HepG2 (cell line): ENCODE measurements around the gene PRKCG. TPM values are rescaled to one million over a fixed set of nuclear protein-coding genes. Genes with fewer than 3 reads are reported as not detected.

Experiments used
- AKAP8 ChIP-seq: sonication (generic); formaldehyde crosslinking; IDR thresholded peaks from 2 replicates; pipeline ENCODE4 v1.5.1; 2020; ENCODE audit warnings: mild to moderate bottlenecking, missing genetic modification reagents
- BHLHE40 ChIP-seq: IDR thresholded peaks from 2 replicates; pipeline ENCODE4 v1.6.1; 2011; ENCODE audit warnings: low read length, improper control_type of control experiment
- CC2D1A ChIP-seq: sonication (generic); formaldehyde crosslinking; IDR thresholded peaks from 2 replicates; pipeline ENCODE4 v1.8.1; 2023; ENCODE audit warnings: mild to moderate bottlenecking, missing genetic modification reagents
- EEA1 ChIP-seq: sonication (generic); formaldehyde crosslinking; IDR thresholded peaks from 2 replicates; pipeline ENCODE4 v1.5.1; 2020; ENCODE audit warnings: mild to moderate bottlenecking, missing genetic modification reagents, borderline replicate concordance
- FIP1L1 ChIP-seq: fragments of 200-400 bp; formaldehyde crosslinking; IDR thresholded peaks from 2 replicates; pipeline ENCODE4 v1.6.1; 2018; ENCODE audit warnings: low read depth, mild to moderate bottlenecking, low read length, moderate library complexity, borderline replicate concordance; ENCODE audit not compliant: insufficient read depth
- FOXC1 ChIP-seq: sonication (generic); formaldehyde crosslinking; IDR thresholded peaks from 2 replicates; pipeline ENCODE4 v1.8.0; 2022; ENCODE audit warnings: mild to moderate bottlenecking, missing genetic modification reagents, borderline replicate concordance
- FOXK1 ChIP-seq: sonication (generic); formaldehyde crosslinking; IDR thresholded peaks from 2 replicates; pipeline ENCODE4 v1.4.0; 2020; ENCODE audit warnings: low read depth, missing genetic modification reagents, borderline replicate concordance
- MYC ChIP-seq: sonication (generic); formaldehyde crosslinking; IDR thresholded peaks from 2 replicates; pipeline ENCODE4 v1.9.0; 2021; ENCODE audit warnings: missing genetic modification reagents, borderline replicate concordance
- PHF20 ChIP-seq: sonication (generic); formaldehyde crosslinking; IDR thresholded peaks from 2 replicates; pipeline ENCODE4 v1.5.0; 2020; ENCODE audit warnings: mild to moderate bottlenecking, missing genetic modification reagents
- RXRA ChIP-seq: sonication (generic); formaldehyde crosslinking; IDR thresholded peaks from 2 replicates; pipeline ENCODE4 v1.5.1; 2020; ENCODE audit warnings: missing genetic modification reagents
- RXRB ChIP-seq: IDR thresholded peaks from 2 replicates; pipeline ENCODE4 v1.6.1; 2016; ENCODE audit warnings: borderline replicate concordance, missing genetic modification reagents, missing compliant biosample characterization
- SMYD3 ChIP-seq: sonication (generic); formaldehyde crosslinking; IDR thresholded peaks from 2 replicates; pipeline ENCODE4 v1.8.1; 2023; ENCODE audit warnings: mild to moderate bottlenecking, missing genetic modification reagents
- SRSF1 ChIP-seq: fragments of 200-400 bp; formaldehyde crosslinking; optimal IDR thresholded peaks from 2 replicates; pipeline ENCODE3; 2017; ENCODE audit warnings: mild to moderate bottlenecking, low read depth, low read length, moderate library complexity
- SRY ChIP-seq: sonication (generic); formaldehyde crosslinking; IDR thresholded peaks from 2 replicates; pipeline ENCODE4 v1.8.0; 2022; ENCODE audit warnings: mild to moderate bottlenecking, missing genetic modification reagents
- SSRP1 ChIP-seq: IDR thresholded peaks from 2 replicates; pipeline ENCODE4 v1.6.1; 2016; ENCODE audit warnings: control low read depth
- TBX2 ChIP-seq: sonication (generic); formaldehyde crosslinking; IDR thresholded peaks from 2 replicates; pipeline ENCODE4 v1.5.0; 2020; ENCODE audit warnings: missing genetic modification reagents, mild to moderate bottlenecking, borderline replicate concordance
- ZBTB7A ChIP-seq: sonication (generic); formaldehyde crosslinking; IDR thresholded peaks from 2 replicates; pipeline ENCODE4 v1.8.0; 2022; ENCODE audit warnings: mild to moderate bottlenecking, missing genetic modification reagents
- ZFP1 ChIP-seq: IDR thresholded peaks from 2 replicates; pipeline ENCODE4 v1.6.1; 2016
- ZNF20 ChIP-seq: sonication (generic); formaldehyde crosslinking; IDR thresholded peaks from 2 replicates; pipeline ENCODE4 v1.4.0; 2020; ENCODE audit warnings: mild to moderate bottlenecking, moderate library complexity, missing genetic modification reagents
- ZNF652 ChIP-seq: IDR thresholded peaks from 2 replicates; pipeline ENCODE4 v1.6.1; 2016; ENCODE audit warnings: low read depth, borderline replicate concordance
- ZNF724P ChIP-seq: sonication (generic); formaldehyde crosslinking; IDR thresholded peaks from 2 replicates; pipeline ENCODE4 v1.8.0; 2022; ENCODE audit warnings: missing genetic modification reagents, borderline replicate concordance
- ZNF782 ChIP-seq: sonication (generic); formaldehyde crosslinking; IDR thresholded peaks from 2 replicates; pipeline ENCODE4 v1.4.0; 2020; ENCODE audit warnings: missing genetic modification reagents, mild to moderate bottlenecking, borderline replicate concordance
- ZSCAN25 ChIP-seq: sonication (generic); formaldehyde crosslinking; IDR thresholded peaks from 2 replicates; pipeline ENCODE4 v1.8.0; 2022; ENCODE audit warnings: mild to moderate bottlenecking, missing genetic modification reagents
- polyA plus RNA-seq, 8 experiments: library from polyadenylated mRNA; depleted of rRNA in 3 of 8; stranded (reverse) in 7 of 8; unstranded in 1 of 8; fragments of >200 nt; fragmentation: Illumina TruSeq in 4 of 8; extraction: Trizol in 4 of 8; gene quantifications; 2 replicates each; pipeline versions ENCODE4 v1.2.1 to v1.2.3, GENCODE V29; 2011 to 2016; ENCODE audit warnings: low read depth in 4 of 8, missing spikeins in 1 of 8, mixed read lengths in 1 of 8; ENCODE audit not compliant: insufficient read depth in 1 of 8
- total RNA-seq, 5 experiments: library from RNA; depleted of rRNA; stranded (reverse); fragments of >200 nt; fragmentation: Illumina TruSeq; extraction: Trizol; gene quantifications; 2 replicates each; pipeline ENCODE4 v1.2.3, GENCODE V29; 2016; ENCODE audit warnings: low read depth in 1 of 5
- TF ChIP-seq, protein P1 (sequence below): IDR thresholded peaks from 2 replicates; pipeline ENCODE4 v1.6.1; 2016; ENCODE audit warnings: missing genetic modification reagents, missing compliant biosample characterization
- TF ChIP-seq, protein P2 (sequence below): sonication (generic); formaldehyde crosslinking; IDR thresholded peaks from 2 replicates; pipeline ENCODE4 v1.4.0; 2020; ENCODE audit warnings: missing genetic modification reagents
- TF ChIP-seq, protein P3 (sequence below): sonication (generic); formaldehyde crosslinking; IDR thresholded peaks from 2 replicates; pipeline ENCODE4 v1.4.0; 2020; ENCODE audit warnings: missing genetic modification reagents
- TF ChIP-seq, protein P4 (sequence below): IDR thresholded peaks from 2 replicates; pipeline ENCODE4 v1.6.1; 2018; ENCODE audit warnings: missing genetic modification reagents

Gene PRKCG
- total and polyA plus RNA-seq, 2 of the 13 experiments (the other 11 are each of a cell fraction or from before 2014, with no cell fraction given) = 0.02 to 0.03 TPM

DNA sequence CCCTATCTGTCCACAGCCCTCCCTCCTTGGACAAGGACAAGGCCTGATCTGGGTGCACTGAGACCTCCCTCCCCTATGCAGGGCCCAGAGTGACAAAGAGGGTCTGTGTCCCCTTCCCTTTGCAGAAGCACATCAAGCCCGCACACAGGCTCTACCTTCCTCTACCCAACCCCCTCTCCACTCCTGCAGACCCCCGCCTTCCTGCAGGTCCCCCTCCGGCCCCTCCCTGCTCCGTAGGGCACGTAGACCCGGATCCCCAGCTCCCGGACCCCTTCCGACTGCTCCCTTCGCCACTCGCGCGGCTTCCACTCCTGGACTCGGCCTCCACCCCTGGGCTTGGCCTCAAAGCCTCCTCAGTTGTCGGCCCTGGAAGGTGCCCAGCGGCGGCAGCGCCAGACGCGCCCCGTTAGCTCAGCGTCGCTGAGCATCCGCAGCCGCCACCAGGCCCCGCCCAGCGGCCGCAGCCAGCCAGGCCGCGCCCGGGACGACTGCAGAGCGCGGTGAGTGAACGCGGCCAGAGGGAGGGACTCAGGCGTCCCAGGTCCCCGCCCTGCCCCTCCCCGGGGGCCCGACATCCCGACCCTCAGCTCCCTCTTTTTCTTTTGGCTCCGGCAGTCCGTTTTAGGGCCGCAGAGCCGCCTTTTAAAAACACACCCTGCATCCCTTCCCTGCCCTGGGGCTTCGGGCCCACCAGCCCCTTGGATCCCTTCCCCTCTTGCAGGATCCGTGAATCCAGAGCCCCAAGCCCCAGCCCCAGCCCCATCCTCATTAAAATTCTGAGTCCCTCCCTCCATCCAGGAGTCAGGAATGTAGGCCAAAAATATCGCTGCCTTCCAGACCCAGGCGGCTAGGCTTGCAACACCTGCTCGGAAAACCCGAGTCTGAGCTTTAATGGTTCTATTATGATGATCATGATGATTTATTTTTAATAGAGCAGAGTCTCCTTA, 15.8 kb upstream of the PRKCG start (continued):
- TF ChIP-seq, protein P1, sequence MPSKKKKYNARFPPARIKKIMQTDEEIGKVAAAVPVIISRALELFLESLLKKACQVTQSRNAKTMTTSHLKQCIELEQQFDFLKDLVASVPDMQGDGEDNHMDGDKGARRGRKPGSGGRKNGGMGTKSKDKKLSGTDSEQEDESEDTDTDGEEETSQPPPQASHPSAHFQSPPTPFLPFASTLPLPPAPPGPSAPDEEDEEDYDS (CRISPR knock-in tag) = peak; percentile 59; the same call in 1 of the 2 replicates
- TF ChIP-seq PHF20 (peak; percentile 35; the same call in 1 of the 2 replicates), SRSF1 (peak; percentile 6), SMYD3 (CRISPR knock-in tag) (no peak), ZNF652 (peak; percentile 25; the same call in 1 of the 2 replicates), ZBTB7A (CRISPR knock-in tag) (0 out of 2 replicates have a peak, but pooled peaks have one; percentile 27), SRY (CRISPR knock-in tag) (no peak), RXRB (peak; percentile 34; the same call in 1 of the 2 replicates), CC2D1A (CRISPR knock-in tag) (peak; percentile 34; the same call in 1 of the 2 replicates), RXRA (CRISPR knock-in tag) (peak; percentile 42; the same call in 1 of the 2 replicates), ZNF782 (CRISPR knock-in tag) (no peak), FOXC1 (no peak; the same call in 1 of the 2 replicates), FOXK1 (CRISPR knock-in tag) (no peak), MYC (peak; percentile 42; the same call in 1 of the 2 replicates), FIP1L1 (0 out of 2 replicates have a peak, but pooled peaks have one; percentile 49), ZSCAN25 (CRISPR knock-in tag) (peak; percentile 67), ZFP1 (no peak), AKAP8 (CRISPR knock-in tag) (peak; percentile 85), BHLHE40 (no peak), SSRP1 (CRISPR knock-in tag) (no peak), TBX2 (CRISPR knock-in tag) (peak; percentile 29; the same call in 1 of the 2 replicates), ZNF20 (no peak; the same call in 1 of the 2 replicates), ZNF724P (CRISPR knock-in tag) (no peak), EEA1 (CRISPR knock-in tag) (0 out of 2 replicates have a peak, but pooled peaks have one; percentile 49)
- TF ChIP-seq, protein P2, sequence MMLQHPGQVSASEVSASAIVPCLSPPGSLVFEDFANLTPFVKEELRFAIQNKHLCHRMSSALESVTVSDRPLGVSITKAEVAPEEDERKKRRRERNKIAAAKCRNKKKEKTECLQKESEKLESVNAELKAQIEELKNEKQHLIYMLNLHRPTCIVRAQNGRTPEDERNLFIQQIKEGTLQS (CRISPR knock-in tag) = peak; percentile 65; the same call in 1 of the 2 replicates
- TF ChIP-seq, protein P3, sequence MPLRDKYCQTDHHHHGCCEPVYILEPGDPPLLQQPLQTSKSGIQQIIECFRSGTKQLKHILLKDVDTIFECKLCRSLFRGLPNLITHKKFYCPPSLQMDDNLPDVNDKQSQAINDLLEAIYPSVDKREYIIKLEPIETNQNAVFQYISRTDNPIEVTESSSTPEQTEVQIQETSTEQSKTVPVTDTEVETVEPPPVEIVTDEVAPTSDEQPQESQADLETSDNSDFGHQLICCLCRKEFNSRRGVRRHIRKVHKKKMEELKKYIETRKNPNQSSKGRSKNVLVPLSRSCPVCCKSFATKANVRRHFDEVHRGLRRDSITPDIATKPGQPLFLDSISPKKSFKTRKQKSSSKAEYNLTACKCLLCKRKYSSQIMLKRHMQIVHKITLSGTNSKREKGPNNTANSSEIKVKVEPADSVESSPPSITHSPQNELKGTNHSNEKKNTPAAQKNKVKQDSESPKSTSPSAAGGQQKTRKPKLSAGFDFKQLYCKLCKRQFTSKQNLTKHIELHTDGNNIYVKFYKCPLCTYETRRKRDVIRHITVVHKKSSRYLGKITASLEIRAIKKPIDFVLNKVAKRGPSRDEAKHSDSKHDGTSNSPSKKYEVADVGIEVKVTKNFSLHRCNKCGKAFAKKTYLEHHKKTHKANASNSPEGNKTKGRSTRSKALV = no peak
- TF ChIP-seq, protein P4, sequence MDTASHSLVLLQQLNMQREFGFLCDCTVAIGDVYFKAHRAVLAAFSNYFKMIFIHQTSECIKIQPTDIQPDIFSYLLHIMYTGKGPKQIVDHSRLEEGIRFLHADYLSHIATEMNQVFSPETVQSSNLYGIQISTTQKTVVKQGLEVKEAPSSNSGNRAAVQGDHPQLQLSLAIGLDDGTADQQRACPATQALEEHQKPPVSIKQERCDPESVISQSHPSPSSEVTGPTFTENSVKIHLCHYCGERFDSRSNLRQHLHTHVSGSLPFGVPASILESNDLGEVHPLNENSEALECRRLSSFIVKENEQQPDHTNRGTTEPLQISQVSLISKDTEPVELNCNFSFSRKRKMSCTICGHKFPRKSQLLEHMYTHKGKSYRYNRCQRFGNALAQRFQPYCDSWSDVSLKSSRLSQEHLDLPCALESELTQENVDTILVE (CRISPR knock-in tag) = no peak
